Measurements from ENCODE around the gene KCNIP1. TPM values are rescaled to one million over a fixed set of nuclear protein-coding genes. Genes with fewer than 3 reads are reported as not detected.

KCNIP1 gene
- polyA plus RNA-seq, 3 donors = not detected

DNA sequence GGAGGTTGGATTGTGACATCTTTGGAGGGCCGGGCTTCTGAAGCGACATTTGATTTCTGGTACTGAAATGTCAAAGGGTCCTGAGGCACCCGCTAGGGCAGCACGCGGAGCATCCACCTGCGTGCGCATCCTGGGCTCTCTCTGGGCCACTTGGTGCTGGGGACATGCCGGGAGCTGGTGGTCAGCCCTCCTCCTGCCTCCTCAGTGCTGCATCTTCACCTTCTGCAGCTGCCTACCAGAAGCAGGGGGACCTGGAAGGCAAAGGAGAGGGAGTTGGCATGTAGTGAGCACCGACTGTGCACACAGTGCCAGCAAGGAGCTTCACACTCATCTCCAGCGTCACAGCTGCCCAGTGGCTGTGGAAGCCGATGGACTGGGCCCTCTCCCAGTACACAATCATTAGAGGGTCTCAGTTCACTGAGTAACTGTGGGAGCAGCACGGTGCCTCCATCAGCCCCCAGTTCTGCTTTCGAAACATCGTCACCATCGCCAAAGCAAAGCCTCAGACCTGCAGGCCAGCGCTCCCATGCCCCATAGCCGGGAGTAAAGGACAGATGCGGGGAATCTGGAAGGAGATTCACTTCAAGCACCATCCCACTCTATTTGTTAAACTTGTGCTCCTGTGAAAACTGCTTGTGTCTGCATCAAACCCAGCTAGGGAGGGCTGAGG lies 138.4 kb downstream of the KCNIP1 start:
- Mint-ChIP-seq H3K36me3 (no peaks in the 10 kb centered on the region), H3K4me1 (peaks cover 3% of the 10 kb centered on the region), H3K9me3 (no peaks in the 10 kb centered on the region), H3K4me3 (no peak overlapping the region), H3K27me3 (ENCODE audit: low read depth in 3 of 3) (peaks cover 11 to 26% (median 19%) of the 10 kb centered on the region in 3 donors), H3K27ac (no peak overlapping the region)
- H3K27ac ChIP-seq (ENCODE audit: low read depth in 1 of 2, low read length in 2 of 2) = no peak overlapping the region
- H3K9ac ChIP-seq (ENCODE audit: insufficient read depth, low read length, poor library complexity, severe bottlenecking) = no peak overlapping the region
- 85% methylated on average over 11 of the region's 18 CpGs for WGBS (ENCODE audit: insufficient coverage)
- H3K79me2 ChIP-seq (ENCODE audit: insufficient read depth, low read length) = no peaks in the 10 kb centered on the region
- DNase-seq = no peak
- H3K4me3 ChIP-seq (replicated peaks in 1 of 3; ENCODE audit: low read depth in 2 of 3, low read length in 3 of 3) = no peak overlapping the region
- H4K20me1 ChIP-seq (ENCODE audit: insufficient read depth, low read length) = no peaks in the 10 kb centered on the region
- no peak overlapping the region for H2AFZ ChIP-seq (ENCODE audit: insufficient read depth, low read depth, low read length, poor library complexity, severe bottlenecking)
- H3K4me2 ChIP-seq (replicated peaks; ENCODE audit: extremely low read depth, low read length, poor library complexity, severe bottlenecking) = no peak overlapping the region
- intact Hi-C loops (cut with micrococcal nuclease) = no loop called here
- H3K4me1 ChIP-seq (ENCODE audit: control insufficient read depth in 1 of 2, insufficient read depth in 2 of 2, low read length in 2 of 2) = no peaks in the 10 kb centered on the region
- H3K36me3 ChIP-seq (replicated peaks in 1 of 2; ENCODE audit: control insufficient read depth in 1 of 2, insufficient read depth in 2 of 2, low read length in 2 of 2) = no peaks in the 10 kb centered on the region
- H3K9me3 ChIP-seq (replicated peaks in 1 of 2; ENCODE audit: control insufficient read depth in 1 of 2, insufficient read depth in 1 of 2, low read length in 2 of 2) = no peaks in the 10 kb centered on the region
- TF ChIP-seq, protein P1, sequence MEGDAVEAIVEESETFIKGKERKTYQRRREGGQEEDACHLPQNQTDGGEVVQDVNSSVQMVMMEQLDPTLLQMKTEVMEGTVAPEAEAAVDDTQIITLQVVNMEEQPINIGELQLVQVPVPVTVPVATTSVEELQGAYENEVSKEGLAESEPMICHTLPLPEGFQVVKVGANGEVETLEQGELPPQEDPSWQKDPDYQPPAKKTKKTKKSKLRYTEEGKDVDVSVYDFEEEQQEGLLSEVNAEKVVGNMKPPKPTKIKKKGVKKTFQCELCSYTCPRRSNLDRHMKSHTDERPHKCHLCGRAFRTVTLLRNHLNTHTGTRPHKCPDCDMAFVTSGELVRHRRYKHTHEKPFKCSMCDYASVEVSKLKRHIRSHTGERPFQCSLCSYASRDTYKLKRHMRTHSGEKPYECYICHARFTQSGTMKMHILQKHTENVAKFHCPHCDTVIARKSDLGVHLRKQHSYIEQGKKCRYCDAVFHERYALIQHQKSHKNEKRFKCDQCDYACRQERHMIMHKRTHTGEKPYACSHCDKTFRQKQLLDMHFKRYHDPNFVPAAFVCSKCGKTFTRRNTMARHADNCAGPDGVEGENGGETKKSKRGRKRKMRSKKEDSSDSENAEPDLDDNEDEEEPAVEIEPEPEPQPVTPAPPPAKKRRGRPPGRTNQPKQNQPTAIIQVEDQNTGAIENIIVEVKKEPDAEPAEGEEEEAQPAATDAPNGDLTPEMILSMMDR (IDR thresholded peaks at IDR 0.05) = no peak
- peaks cover 3 to 13% of the 10 kb centered on the region in 2 donors for H3K27me3 ChIP-seq (ENCODE audit: control insufficient read depth in 2 of 2, insufficient read depth in 2 of 2, low read length in 2 of 2)

DNA sequence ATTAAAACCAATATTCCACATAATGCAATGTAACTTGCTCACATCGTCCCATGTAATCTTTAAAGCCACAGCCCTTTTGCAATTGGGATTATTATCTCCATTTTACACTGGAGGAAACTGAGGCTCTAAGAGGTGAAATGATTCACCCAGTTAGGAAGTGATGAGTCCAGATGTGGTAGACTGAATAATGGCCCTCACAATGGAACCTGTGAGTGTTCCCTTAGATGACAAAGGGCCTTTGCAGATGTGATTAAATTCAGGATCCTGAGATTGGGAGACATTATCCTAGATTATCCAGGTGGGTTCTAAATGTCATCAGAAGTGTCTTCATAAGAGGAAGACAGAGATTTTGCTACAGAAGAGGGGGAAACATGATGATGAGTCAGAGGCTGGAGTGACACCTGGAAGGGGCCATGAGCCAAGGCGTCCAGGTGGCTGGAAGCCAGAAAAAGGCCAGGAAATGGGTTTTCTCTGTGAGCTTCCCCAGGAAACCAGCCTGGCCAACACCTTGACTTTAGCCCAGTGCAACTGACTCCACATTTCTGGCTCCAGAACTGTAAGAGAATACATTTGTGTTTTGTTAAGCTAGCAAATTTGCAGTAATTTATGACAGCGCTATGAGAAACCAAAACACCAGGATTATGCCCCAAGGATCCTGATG lies 139.1 kb downstream of the KCNIP1 start:
- H3K36me3 Mint-ChIP-seq = no peaks in the 10 kb centered on the region
- Histone ChIP-seq H3K27me3 (ENCODE audit: control insufficient read depth in 2 of 2, insufficient read depth in 2 of 2, low read length in 2 of 2) (peaks cover 4 to 17% of the 10 kb centered on the region in 2 donors), H2AFZ (ENCODE audit: insufficient read depth, low read depth, low read length, poor library complexity, severe bottlenecking) (no peak overlapping the region), H4K20me1 (ENCODE audit: insufficient read depth, low read length) (no peaks in the 10 kb centered on the region), H3K4me1 (ENCODE audit: control insufficient read depth in 1 of 2, insufficient read depth in 2 of 2, low read length in 2 of 2) (no peaks in the 10 kb centered on the region), H3K4me3 (replicated peaks in 1 of 3; ENCODE audit: low read depth in 2 of 3, low read length in 3 of 3) (no peak overlapping the region), H3K4me2 (replicated peaks; ENCODE audit: extremely low read depth, low read length, poor library complexity, severe bottlenecking) (no peak overlapping the region), H3K9ac (ENCODE audit: insufficient read depth, low read length, poor library complexity, severe bottlenecking) (no peak overlapping the region), H3K79me2 (ENCODE audit: insufficient read depth, low read length) (no peaks in the 10 kb centered on the region), H3K9me3 (replicated peaks in 1 of 2; ENCODE audit: control insufficient read depth in 1 of 2, insufficient read depth in 1 of 2, low read length in 2 of 2) (no peaks in the 10 kb centered on the region), H3K36me3 (replicated peaks in 1 of 2; ENCODE audit: control insufficient read depth in 1 of 2, insufficient read depth in 2 of 2, low read length in 2 of 2) (no peaks in the 10 kb centered on the region), H3K27ac (ENCODE audit: low read depth in 1 of 2, low read length in 2 of 2) (no peak overlapping the region)
- peaks cover 11 to 29% (median 19%) of the 10 kb centered on the region in 3 donors for H3K27me3 Mint-ChIP-seq (ENCODE audit: low read depth in 3 of 3)
- TF ChIP-seq, protein P1 (IDR thresholded peaks at IDR 0.05) = no peak
- H3K4me1 Mint-ChIP-seq = peaks cover 3% of the 10 kb centered on the region
- no peak overlapping the region for H3K4me3 Mint-ChIP-seq
- no peak for DNase-seq
- intact Hi-C loops (cut with micrococcal nuclease) = no loop called here
- 0% methylated on average over 1 of the region's 3 CpGs for WGBS (ENCODE audit: insufficient coverage)
- H3K27ac Mint-ChIP-seq = no peak overlapping the region
- no peaks in the 10 kb centered on the region for H3K9me3 Mint-ChIP-seq
